Adrenal gland (tissue), 12 donors: ENCODE data around the gene NCOA1. TPM values are rescaled to one million over a fixed set of nuclear protein-coding genes. Genes with fewer than 3 reads are reported as not detected.

ENCODE experiments used
- DNase-seq, 7 donors: peaks; one replicate each; pipeline ENCODE4 v3.0.0-alpha.2; 2019 to 2020
- H3K27ac ChIP-seq, 5 donors: fragments of 200-600 bp; sonication (generic) in 4 of 5; 1 replicate in 3 of 5; 2 replicates in 2 of 5; pipeline versions ENCODE4 v1.5.1 to v1.8.0; 2016 to 2020; ENCODE audit warnings: mild to moderate bottlenecking in 1 of 5
- H3K27me3 ChIP-seq: fragments of 200-600 bp; 2 replicates; pipeline ENCODE4 v1.8.0; 2021
- H3K36me3 ChIP-seq, 2 donors: fragments of 200-600 bp; replicated peaks in 1 of 2; 1 replicate in 1 of 2; 2 replicates in 1 of 2; pipeline versions ENCODE4 v1.5.1 to v1.8.0; 2018 to 2022
- H3K4me1 ChIP-seq, 2 donors: fragments of 200-600 bp; replicated peaks in 1 of 2; 1 replicate in 1 of 2; 2 replicates in 1 of 2; pipeline versions ENCODE4 v1.5.1 to v1.8.0; 2018 to 2021
- H3K4me3 ChIP-seq, 4 donors: fragments of 200-600 bp; sonication (generic) in 3 of 4; one replicate each; pipeline ENCODE4 v1.5.1; 2016 to 2018
- H3K9me3 ChIP-seq, 3 donors: fragments of 200-600 bp; sonication (generic) in 1 of 3; replicated peaks in 1 of 3; 1 replicate in 2 of 3; 2 replicates in 1 of 3; pipeline versions ENCODE4 v1.5.1 to v1.8.0; 2016 to 2021
- POLR2A ChIP-seq, 2 donors: fragments of 450-650 bp; IDR thresholded peaks; one replicate each; pipeline ENCODE4 v1.6.1; 2017; ENCODE audit warnings: antibody characterized with exemption in 2 of 2, mild to moderate bottlenecking in 2 of 2, moderate library complexity in 1 of 2
- WGBS, 4 donors: extraction: QIAGEN DNeasy Blood & Tissue Kit in 2 of 4; methylation state at CpG; one replicate each; pipeline versions ENCODE4 v1.1.5 to v1.1.7; 2013 to 2017; 5-methylcytosine and 5-hydroxymethylcytosine counted together
- intact Hi-C, 2 donors: fragments of 100-400 bp; cut with DNase I; formaldehyde crosslinking; loops; one replicate each; pipeline versions ENCODE4 v1.14.1 to v1.15.0; 2022 to 2023
- polyA plus RNA-seq, 3 donors: library from polyadenylated mRNA; stranded (reverse); fragments of 200-250 nt in 2 of 3; fragments of 350-450 nt in 1 of 3; fragmentation: Illumina TruSeq in 1 of 3; extraction: RNeasy Lipid Tissue Mini Kit (QIAGEN cat#74804) in 1 of 3; gene quantifications; one replicate each; pipeline ENCODE4 v1.2.3, GENCODE V29; 2013 to 2014
- total RNA-seq, 9 donors: library from RNA; depleted of rRNA in 4 of 9; stranded (reverse); fragments of >200 nt in 4 of 9; fragments of 120-200 nt in 1 of 9; fragmentation: NEBNext Ultra II Directional in 1 of 9; extraction: Animal tissue kit (Norgen Biotek cat#: 25700) in 1 of 9; gene quantifications; one replicate each; pipeline versions ENCODE4 v1.1.0 to v1.2.4, GENCODE V29; 2013 to 2023
- TF ChIP-seq, protein P1 (sequence below), 6 experiments: fragments of 450-650 bp in 4 of 6; fragments of 200-600 bp in 2 of 6; sonication (generic) in 1 of 6; IDR thresholded peaks; 1 replicate in 5 of 6; 2 replicates in 1 of 6; pipeline versions ENCODE4 v1.5.1 to v1.8.0; 2016 to 2021; ENCODE audit warnings: antibody characterized with exemption in 6 of 6, mild to moderate bottlenecking in 2 of 6, moderate library complexity in 1 of 6
- donor health status: healthy with polysubstance abuse.
- donor health status: Bipolar disorder and iron deficiency.
- donor health status: DM: yes; HTN: yes; CAD: no.
- donor health status: DM: no; HTN: no; CAD: no.
- donor health status: DM: no; HTN: no; CAD: no.
- donor health status: DM: yes; HTN: yes; CAD: no.

Gene NCOA1
- total and polyA plus RNA-seq, 12 donors: 13.6 to 85.5 (median 43.6) TPM

DNA sequence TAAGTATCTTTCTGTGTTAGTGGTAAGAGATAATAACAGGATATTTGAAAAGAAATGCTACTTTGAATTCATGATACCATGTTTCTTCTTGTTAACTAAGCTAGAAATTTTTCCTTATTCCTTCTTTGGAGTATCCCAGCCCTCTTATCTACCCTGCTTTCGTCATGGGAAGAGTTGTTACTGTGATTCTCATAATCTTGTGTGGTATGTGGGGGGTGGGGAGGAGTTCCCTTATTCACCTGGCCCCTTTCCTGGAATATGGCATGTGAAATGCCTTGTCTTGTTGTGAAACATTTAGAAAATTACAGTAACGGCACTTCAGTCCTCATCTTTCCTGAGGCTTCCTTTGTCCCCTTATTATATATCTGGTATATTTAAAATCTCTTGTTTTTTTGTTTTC is 129.9 kb downstream of the NCOA1 start:
- H3K4me3 ChIP-seq: no peak overlapping the region
- no peaks in the 10 kb centered on the region for H3K27me3 ChIP-seq
- peaks cover 0 to 33% of the 10 kb centered on the region in 2 donors for H3K4me1 ChIP-seq
- WGBS, 4 donors: 44 to 71% (median 58%) methylated on average over 2 of the region's 2 CpGs
- intact Hi-C loops: no loop called here
- TF ChIP-seq, protein P1, sequence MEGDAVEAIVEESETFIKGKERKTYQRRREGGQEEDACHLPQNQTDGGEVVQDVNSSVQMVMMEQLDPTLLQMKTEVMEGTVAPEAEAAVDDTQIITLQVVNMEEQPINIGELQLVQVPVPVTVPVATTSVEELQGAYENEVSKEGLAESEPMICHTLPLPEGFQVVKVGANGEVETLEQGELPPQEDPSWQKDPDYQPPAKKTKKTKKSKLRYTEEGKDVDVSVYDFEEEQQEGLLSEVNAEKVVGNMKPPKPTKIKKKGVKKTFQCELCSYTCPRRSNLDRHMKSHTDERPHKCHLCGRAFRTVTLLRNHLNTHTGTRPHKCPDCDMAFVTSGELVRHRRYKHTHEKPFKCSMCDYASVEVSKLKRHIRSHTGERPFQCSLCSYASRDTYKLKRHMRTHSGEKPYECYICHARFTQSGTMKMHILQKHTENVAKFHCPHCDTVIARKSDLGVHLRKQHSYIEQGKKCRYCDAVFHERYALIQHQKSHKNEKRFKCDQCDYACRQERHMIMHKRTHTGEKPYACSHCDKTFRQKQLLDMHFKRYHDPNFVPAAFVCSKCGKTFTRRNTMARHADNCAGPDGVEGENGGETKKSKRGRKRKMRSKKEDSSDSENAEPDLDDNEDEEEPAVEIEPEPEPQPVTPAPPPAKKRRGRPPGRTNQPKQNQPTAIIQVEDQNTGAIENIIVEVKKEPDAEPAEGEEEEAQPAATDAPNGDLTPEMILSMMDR (IDR thresholded peaks at IDR 0.05): no peak
- TF ChIP-seq POLR2A (IDR thresholded peaks at IDR 0.05): no peak
- H3K9me3 ChIP-seq: no peaks in the 10 kb centered on the region
- no peak overlapping the region for H3K27ac ChIP-seq
- peak in 4 of 7 donors; percentile 53 to 82 (median 64) for DNase-seq
- no peaks in the 10 kb centered on the region for H3K36me3 ChIP-seq

DNA sequence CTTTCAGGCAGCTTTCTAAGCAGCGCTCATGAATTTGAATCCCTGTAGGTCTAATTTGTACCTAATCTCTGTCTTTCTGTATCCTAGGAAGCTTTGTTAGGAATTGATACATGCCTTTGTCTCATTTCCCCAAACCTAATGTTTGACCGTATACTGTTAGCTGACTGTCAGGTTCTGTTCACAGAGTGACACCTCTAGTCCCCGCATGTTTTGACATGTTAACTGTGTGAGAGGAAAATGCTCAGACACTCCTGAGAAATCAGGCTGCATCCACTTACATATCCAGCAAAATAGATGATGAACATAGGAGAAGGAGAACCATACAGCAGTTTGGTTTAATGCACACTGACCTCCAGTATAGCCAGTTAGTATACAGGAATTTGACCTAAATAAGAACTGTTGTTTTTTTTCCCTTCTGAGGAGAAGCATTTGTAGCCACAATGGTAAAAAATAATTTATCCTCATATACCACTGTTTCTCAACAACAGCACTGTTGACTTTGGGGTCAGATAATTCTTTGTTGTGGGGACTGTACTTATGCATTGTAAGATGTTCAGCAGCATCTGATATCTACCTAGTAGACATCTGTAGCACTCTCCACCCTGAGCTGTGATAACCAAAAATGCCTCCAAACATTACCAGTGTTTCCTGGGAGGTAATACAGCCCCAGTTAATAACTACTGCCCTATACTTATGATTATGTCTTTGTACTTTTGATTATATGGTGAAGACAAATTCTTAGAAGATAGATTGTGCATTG is 130.9 kb downstream of the NCOA1 start:
- no peak overlapping the region for H3K27ac ChIP-seq
- H3K4me3 ChIP-seq: no peak overlapping the region
- no peaks in the 10 kb centered on the region for H3K9me3 ChIP-seq
- H3K4me1 ChIP-seq: peaks cover 0 to 38% of the 10 kb centered on the region in 2 donors
- intact Hi-C loops: no loop called here
- DNase-seq: no peak
- TF ChIP-seq POLR2A (IDR thresholded peaks at IDR 0.05): no peak
- TF ChIP-seq, protein P1 (IDR thresholded peaks at IDR 0.05): no peak
- H3K36me3 ChIP-seq: no peaks in the 10 kb centered on the region
- 62 to 92% (median 75%) methylated on average over 3 of the region's 3 CpGs for WGBS, 4 donors
- H3K27me3 ChIP-seq: no peaks in the 10 kb centered on the region

DNA sequence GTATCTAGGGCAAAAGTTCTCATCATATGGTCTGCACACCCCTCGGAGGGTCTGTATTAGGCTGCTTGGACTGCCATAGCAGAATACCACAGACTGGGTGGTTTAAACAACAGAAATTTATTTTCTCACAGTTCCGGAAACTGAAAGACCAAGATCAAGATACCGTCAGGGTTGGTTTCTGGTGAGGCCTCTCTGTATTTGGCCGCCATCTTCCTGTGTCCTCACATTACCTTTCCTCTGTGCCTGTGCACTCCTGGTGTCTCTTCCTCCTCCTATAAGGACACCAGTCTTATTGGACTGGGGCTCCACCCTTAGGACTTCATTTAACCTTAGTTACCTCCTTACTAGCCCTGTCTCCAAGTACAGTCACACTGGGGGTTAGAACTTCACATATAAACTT is 132.5 kb downstream of the NCOA1 start:
- 94 to 97% (median 96%) methylated on average over 4 of the region's 4 CpGs for WGBS, 4 donors
- intact Hi-C loops: no loop called here

DNA sequence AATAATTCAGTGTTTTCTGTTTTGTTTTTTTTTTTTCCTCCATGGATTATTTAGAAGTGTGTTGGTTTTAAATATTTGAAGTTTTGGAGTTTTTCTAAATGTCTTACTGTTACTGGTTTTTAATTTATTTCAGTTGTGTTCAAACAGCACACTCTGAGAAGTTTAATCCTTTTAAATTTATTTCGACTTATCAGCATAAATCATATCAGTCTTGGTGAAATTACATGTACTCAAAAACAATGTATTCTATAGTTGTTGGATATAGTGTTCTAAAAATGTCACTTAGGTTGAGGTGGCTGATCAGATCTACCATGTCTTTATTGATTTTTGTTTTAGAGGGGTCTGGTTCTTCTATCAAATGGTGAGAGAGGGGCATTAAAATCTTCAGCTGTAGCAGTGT is 134.7 kb downstream of the NCOA1 start:
- no peak overlapping the region for H3K27ac ChIP-seq
- no peak overlapping the region for H3K4me3 ChIP-seq
- DNase-seq: no peak
- H3K9me3 ChIP-seq: no peaks in the 10 kb centered on the region
- no peaks in the 10 kb centered on the region for H3K36me3 ChIP-seq
- WGBS, 4 donors: 75 to 85% (median 78%) methylated on average over 1 of the region's 1 CpG
- H3K4me1 ChIP-seq: peaks cover 0 to 26% of the 10 kb centered on the region in 2 donors
- no peak for TF ChIP-seq POLR2A (IDR thresholded peaks at IDR 0.05)
- TF ChIP-seq, protein P1 (IDR thresholded peaks at IDR 0.05): no peak
- intact Hi-C loops: no loop called here
- no peaks in the 10 kb centered on the region for H3K27me3 ChIP-seq

More for the DNA sequence above, 132.5 kb downstream of the NCOA1 start:
- H3K27ac ChIP-seq: no peak overlapping the region
- H3K4me1 ChIP-seq: peaks cover 0 to 26% of the 10 kb centered on the region in 2 donors
- no peaks in the 10 kb centered on the region for H3K9me3 ChIP-seq
- H3K36me3 ChIP-seq: no peaks in the 10 kb centered on the region
- no peak overlapping the region for H3K4me3 ChIP-seq
- no peak for TF ChIP-seq POLR2A (IDR thresholded peaks at IDR 0.05)
- TF ChIP-seq, protein P1 (IDR thresholded peaks at IDR 0.05): no peak
- DNase-seq: no peak
- no peaks in the 10 kb centered on the region for H3K27me3 ChIP-seq
